Right lung (tissue), 5 donors: ENCODE data around the gene RALGPS1. TPM values are rescaled to one million over a fixed set of nuclear protein-coding genes. Genes with fewer than 3 reads are reported as not detected.
A peak's percentile ranks its signal among the peaks of the same experiment; 100 is the strongest.

ENCODE experiments used
- DNase-seq, 2 donors: peaks; one replicate each; pipeline ENCODE4 v3.0.0-alpha.2; 2013
- polyA plus RNA-seq, 5 donors: library from polyadenylated mRNA; unstranded; fragments of 120-200 nt; gene quantifications; one replicate each; pipeline versions ENCODE4 v1.2.1 to v1.2.3, GENCODE V29; 2013; ENCODE audit warnings: inconsistent platforms in 1 of 5, low replicate concordance in 1 of 5; ENCODE audit not compliant: insufficient read length in 5 of 5, insufficient read depth in 1 of 5

RALGPS1 gene
- polyA plus RNA-seq, 5 donors = 19.5 to 26.4 (median 20.3) TPM

- DNase-seq = no peak
Measured at GRCh38 chr9:127252410-127253318, 338.1 kb downstream of the RALGPS1 start.

- DNase-seq = no peak
Measured at GRCh38 chr9:127253446-127253845, 338.9 kb downstream of the RALGPS1 start.

DNA sequence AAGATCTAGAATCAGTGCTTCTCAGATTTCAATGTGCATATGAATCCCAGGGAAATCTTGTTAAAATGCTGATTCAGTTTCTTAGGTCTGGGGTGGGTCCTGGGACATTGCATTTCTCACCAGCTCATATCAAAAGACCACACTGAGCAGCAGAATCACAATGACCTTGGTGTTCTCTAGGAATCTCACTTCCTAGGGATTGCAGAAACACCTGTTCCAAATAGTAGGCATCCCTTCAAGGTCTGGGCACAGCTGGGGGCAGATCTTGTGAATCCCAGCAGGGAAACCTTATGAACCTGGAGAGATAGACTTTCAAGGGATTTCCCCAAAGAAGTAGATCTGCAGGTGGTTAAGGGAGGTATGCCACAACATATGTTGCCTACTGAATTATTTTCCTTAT is 341.1 kb downstream of the RALGPS1 start:
- no peak for DNase-seq

DNA sequence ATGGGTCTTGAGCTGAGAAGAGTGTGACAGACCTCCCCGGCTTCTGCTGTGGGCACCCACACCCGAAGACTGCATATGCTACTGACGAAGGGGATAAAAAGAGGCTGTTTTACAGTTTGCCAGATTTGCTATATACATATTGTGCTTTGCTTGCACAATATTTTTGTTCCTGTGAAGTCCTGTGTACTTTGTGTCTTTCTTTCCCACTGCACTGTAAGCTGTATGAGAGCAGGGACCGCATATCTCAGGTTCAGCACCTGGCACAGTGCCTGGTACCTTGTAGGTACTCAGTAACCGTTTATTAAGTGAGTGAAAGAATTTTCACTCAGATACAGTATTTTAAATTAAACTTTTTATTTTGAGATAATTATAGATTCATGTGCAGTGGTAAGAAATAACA is 341.7 kb downstream of the RALGPS1 start:
- no peak for DNase-seq

DNA sequence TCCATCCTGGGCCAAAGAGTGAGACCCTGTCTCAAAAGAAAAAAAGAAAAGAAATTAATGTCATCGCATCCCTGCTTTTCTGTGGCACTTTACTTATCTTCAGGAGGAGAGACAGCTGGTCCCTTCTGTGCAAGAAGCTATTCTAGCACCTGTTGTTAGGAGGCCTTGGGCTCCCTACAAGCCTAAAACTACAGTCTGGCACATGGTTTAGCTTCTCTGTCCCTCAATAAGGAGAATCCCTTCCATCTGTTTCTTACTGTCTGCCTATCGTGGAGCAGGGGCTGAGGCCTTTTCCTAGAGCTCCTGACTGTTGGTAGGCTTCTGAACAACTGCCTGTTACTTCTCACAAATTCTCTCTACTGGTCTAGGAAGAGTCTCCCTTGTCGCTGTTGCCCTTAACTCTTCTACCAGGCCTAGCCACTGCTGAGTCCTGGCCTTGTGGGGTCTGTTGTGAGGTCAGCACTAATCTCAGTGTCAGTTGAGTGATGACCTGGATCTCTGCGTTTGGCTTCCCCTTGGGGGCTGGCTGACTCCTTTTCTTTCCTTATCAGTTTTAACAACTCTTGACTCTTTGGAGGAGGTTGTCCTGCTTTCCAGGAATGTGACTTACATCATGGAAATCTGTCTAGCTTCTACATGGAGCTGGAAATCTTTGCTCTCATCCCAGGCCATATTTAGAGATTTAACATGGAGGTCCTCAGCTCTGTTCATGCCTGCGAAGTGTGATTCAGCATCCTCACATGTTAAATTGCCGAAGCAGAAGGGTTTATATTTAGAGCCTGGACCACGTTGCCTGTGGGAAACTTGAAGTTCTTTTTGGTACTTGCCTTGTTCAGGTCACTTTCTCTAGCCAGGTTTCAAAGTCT is 344.3 kb downstream of the RALGPS1 start:
- no peak for DNase-seq

DNA sequence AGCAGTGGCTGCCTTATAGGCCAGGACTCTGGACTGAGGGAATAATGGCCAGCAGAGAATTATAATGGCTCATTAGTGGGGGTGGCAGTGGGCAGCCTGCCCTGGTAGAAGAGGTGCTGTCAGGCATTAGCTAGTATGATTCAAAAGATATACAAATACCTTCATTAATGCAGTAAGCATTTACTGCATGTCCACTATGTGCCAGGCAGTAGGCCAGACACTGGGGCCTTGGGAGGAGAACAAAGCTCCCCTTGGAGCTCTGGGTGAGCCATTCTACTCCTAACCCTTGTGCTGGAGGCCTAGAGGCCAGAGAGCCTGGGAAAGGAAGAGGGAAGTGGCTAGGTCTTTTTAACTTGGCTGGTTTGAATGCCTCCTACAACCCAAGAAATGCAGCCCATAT is 348.0 kb downstream of the RALGPS1 start:
- no peak for DNase-seq

- no peak for DNase-seq
Measured at GRCh38 chr9:127263237-127263636, 348.7 kb downstream of the RALGPS1 start.

DNA sequence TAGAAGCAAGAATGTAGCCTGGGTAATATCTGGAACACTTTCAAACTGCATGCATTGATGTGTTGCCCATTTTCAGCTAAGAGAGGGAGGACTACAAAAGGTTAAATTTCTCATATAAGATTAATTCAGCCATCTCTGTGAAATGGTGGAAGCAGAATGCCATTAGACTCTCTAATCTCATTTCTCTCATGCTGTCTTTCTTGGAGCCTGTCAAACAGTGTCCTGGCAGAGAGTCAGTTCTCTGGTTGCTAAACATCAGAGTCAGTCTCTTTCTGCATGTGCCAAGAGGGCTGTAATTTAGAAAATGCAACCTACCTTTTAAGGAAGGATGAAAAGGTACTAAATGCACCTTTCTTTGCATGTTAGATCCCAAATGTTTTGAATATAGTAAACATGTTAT is 349.1 kb downstream of the RALGPS1 start:
- DNase-seq = peak; percentile 32 to 41

- DNase-seq = no peak
Measured at GRCh38 chr9:127264462-127265219, 350.1 kb downstream of the RALGPS1 start, which contains the start of gene GARNL3. Gene GARNL3, plus strand, starts transcription at chr9:127264774. Its CDS starts 104 bp downstream, at chr9:127264878.

- DNase-seq = no peak
Measured at GRCh38 chr9:127267793-127268525, 353.4 kb downstream of the RALGPS1 start.

- DNase-seq = no peak
Measured at GRCh38 chr9:127269449-127269848, 354.9 kb downstream of the RALGPS1 start.

Other genes with a start within 250 kb of the RALGPS1 start
- gene ZBTB43, start 109.7 kb upstream of the RALGPS1 start, polyA plus RNA-seq = 10 to 100 TPM; 12.8 to 18.0 (median 16.3) TPM
- gene ZBTB34, start 54.1 kb upstream of the RALGPS1 start, polyA plus RNA-seq = 10 to 100 TPM; 17.4 to 25.2 (median 23.1) TPM
- gene ANGPTL2, start 207.9 kb downstream of the RALGPS1 start, polyA plus RNA-seq = 10 to 100 TPM; 24.1 to 34.2 (median 30.3) TPM